GM23338 (cell line): ENCODE data around the gene GRK3.

Experiments
- CREB1 ChIP-seq: fragments of 250-450 bp; sonication (Bioruptor Pico); IDR thresholded peaks from 2 replicates; pipeline ENCODE4 v1.5.0; 2020; ENCODE audit warnings: low read depth, mild to moderate bottlenecking, moderate library complexity
- ETS1 ChIP-seq: IDR thresholded peaks from 2 replicates; pipeline ENCODE4 v1.6.1; 2016; ENCODE audit warnings: antibody characterized with exemption
- EZH2 ChIP-seq: fragments of 200-600 bp; sonication (generic); IDR thresholded peaks from one replicate; pipeline ENCODE4 v1.8.0; 2017; ENCODE audit warnings: antibody characterized with exemption, mild to moderate bottlenecking, low read depth; ENCODE audit not compliant: unreplicated experiment
- EZH2phosphoT487 ChIP-seq: fragments of 200-600 bp; sonication (generic); IDR thresholded peaks from one replicate; pipeline ENCODE4 v1.8.1; 2018; ENCODE audit warnings: antibody characterized with exemption; ENCODE audit not compliant: unreplicated experiment
- JUNB ChIP-seq: IDR thresholded peaks from one replicate; pipeline ENCODE4 v1.6.1; 2016; ENCODE audit warnings: antibody characterized with exemption; ENCODE audit not compliant: unreplicated experiment
- POLR2AphosphoS5 ChIP-seq: IDR thresholded peaks from 2 replicates; pipeline ENCODE4 v1.6.1; 2016; ENCODE audit warnings: antibody characterized with exemption, low read depth
- REST ChIP-seq: IDR thresholded peaks from one replicate; pipeline ENCODE4 v1.6.1; 2018; ENCODE audit warnings: antibody characterized with exemption; ENCODE audit not compliant: unreplicated experiment
- STAT1 ChIP-seq: IDR thresholded peaks from one replicate; pipeline ENCODE4 v1.6.1; 2016; ENCODE audit warnings: antibody characterized with exemption; ENCODE audit not compliant: unreplicated experiment
- ZNF114 ChIP-seq: fragments of 250-450 bp; sonication (Bioruptor Pico); IDR thresholded peaks from 2 replicates; pipeline ENCODE4 v1.5.0; 2020; ENCODE audit warnings: mild to moderate bottlenecking, moderate library complexity
- TF ChIP-seq, protein P1 (sequence below), 2 experiments: fragments of 200-600 bp in 1 of 2; sonication (generic) in 1 of 2; conservative IDR thresholded peaks; 2 replicates each; pipeline versions ENCODE4 v1.5.1 to v1.6.1; 2016 to 2017; ENCODE audit warnings: antibody characterized with exemption in 2 of 2, low read depth in 2 of 2, mild to moderate bottlenecking in 2 of 2, moderate library complexity in 1 of 2

DNA sequence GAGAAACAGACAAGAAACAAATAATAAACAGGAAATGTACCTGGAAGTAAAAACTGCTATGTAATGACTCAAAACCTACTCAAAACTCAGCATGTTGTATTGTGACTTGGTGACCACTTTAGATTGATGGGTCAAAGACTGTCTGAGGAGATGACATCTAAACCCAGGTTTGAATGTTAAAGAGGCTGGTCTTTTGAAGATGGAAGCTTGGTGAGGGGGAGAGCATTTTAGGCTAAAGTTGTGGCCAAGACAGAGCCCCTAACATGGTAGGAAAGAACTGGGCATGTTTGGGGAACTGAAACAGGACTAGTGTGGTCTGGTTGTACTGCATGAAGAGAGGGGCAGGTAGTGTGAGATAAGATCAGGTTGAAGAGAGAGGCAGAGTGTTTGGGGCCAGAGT, 92.2 kb downstream of the GRK3 start:
- TF ChIP-seq, protein P1, sequence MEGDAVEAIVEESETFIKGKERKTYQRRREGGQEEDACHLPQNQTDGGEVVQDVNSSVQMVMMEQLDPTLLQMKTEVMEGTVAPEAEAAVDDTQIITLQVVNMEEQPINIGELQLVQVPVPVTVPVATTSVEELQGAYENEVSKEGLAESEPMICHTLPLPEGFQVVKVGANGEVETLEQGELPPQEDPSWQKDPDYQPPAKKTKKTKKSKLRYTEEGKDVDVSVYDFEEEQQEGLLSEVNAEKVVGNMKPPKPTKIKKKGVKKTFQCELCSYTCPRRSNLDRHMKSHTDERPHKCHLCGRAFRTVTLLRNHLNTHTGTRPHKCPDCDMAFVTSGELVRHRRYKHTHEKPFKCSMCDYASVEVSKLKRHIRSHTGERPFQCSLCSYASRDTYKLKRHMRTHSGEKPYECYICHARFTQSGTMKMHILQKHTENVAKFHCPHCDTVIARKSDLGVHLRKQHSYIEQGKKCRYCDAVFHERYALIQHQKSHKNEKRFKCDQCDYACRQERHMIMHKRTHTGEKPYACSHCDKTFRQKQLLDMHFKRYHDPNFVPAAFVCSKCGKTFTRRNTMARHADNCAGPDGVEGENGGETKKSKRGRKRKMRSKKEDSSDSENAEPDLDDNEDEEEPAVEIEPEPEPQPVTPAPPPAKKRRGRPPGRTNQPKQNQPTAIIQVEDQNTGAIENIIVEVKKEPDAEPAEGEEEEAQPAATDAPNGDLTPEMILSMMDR (conservative IDR thresholded peaks at IDR 0.05; ENCODE audit: low read depth in 2 of 2): no peak
- TF ChIP-seq POLR2AphosphoS5 (no peak), REST (no peak), EZH2 (no peak), EZH2phosphoT487 (no peak), ETS1 (no peak), STAT1 (no peak), ZNF114 (CRISPR knock-in tag) (no peak), JUNB (no peak), CREB1 (CRISPR knock-in tag) (no peak)
